Stomach smooth muscle (tissue), 2 donors: Measurements from ENCODE around the gene MROH2B.
"Not testable (repeated sequence)": the region's sequence is repeated elsewhere in the genome, so short reads cannot be mapped to it uniquely, and the experiment has no call there.

Experiments
- H3K27ac ChIP-seq: one replicate; pipeline ENCODE4 v1.7.0; 2013; ENCODE audit warnings: mild to moderate bottlenecking, low read length, inconsistent platforms
- H3K27me3 ChIP-seq, 2 donors: one replicate each; pipeline ENCODE4 v1.7.0; 2013; ENCODE audit warnings: low read length in 2 of 2; ENCODE audit not compliant: insufficient read depth in 2 of 2, control insufficient read depth in 1 of 2
- H3K36me3 ChIP-seq, 2 donors: one replicate each; pipeline ENCODE4 v1.7.0; 2013; ENCODE audit warnings: low read length in 2 of 2; ENCODE audit not compliant: control insufficient read depth in 2 of 2, insufficient read depth in 2 of 2
- H3K4me1 ChIP-seq: one replicate; pipeline ENCODE4 v1.7.0; 2013; ENCODE audit warnings: low read length; ENCODE audit not compliant: control insufficient read depth, insufficient read depth
- H3K4me3 ChIP-seq, 2 donors: one replicate each; pipeline ENCODE4 v1.7.0; 2013; ENCODE audit warnings: low read length in 2 of 2
- H3K9ac ChIP-seq, 2 donors: one replicate each; pipeline ENCODE4 v1.7.0; 2013; ENCODE audit warnings: low read length in 2 of 2, mild to moderate bottlenecking in 1 of 2
- H3K9me3 ChIP-seq, 2 donors: one replicate each; pipeline ENCODE4 v1.7.0; 2013; ENCODE audit warnings: low read length in 2 of 2; ENCODE audit not compliant: control insufficient read depth in 2 of 2
- donor health status: healthy.
- donor health status: Pancreatic carcinoma.

The MROH2B gene

DNA sequence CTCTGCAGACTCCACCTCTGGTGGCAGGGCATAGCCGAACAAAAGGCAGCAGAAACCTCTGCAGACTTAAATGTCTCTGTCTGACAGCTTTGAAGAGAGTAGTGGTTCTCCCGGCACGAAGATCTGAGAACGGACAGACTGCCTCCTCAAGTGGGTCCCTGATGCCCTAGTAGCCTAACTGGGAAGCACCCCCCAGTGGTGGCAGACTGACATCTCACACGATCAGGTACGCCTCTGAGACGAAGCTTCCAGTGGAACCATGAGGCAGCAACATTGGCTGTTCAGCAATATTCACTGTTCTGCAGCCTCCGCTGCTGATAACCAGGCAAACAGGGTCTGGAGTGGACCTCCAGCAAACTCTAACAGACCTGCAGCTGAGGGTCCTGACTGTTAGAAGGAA, 48.5 kb downstream of the MROH2B start:
- not testable (repeated sequence) for H3K36me3 ChIP-seq, H3K27me3 ChIP-seq, H3K9ac ChIP-seq, H3K4me1 ChIP-seq, H3K9me3 ChIP-seq, H3K27ac ChIP-seq, H3K4me3 ChIP-seq

GRCh38 chr5:41012318-41012717, 58.8 kb downstream of the MROH2B start:
- no peaks in the 10 kb centered on the region for H3K9me3 ChIP-seq
- no peak overlapping the region for H3K27ac ChIP-seq
- H3K4me3 ChIP-seq = no peak overlapping the region
- H3K27me3 ChIP-seq = no peaks in the 10 kb centered on the region
- H3K36me3 ChIP-seq = no peaks in the 10 kb centered on the region
- H3K9ac ChIP-seq = no peak overlapping the region
- no peaks in the 10 kb centered on the region for H3K4me1 ChIP-seq

DNA sequence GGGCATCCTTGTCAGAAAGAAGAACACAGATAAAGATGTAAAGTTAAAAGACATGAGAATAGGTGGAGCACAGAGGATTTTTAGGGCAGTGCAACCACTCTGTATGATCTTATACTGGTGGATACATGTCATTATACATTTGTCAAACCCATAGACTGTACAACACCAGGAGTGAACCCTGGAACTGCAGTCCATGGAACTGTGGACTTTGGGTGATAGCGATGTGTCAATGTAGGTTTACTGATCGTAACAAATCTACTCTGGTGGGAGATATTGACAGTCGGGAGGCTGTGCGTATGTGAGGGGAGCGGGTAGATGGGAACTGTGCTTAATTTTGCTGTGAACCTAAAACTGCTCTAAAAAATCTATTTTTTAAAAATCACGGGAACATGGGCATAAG, 60.6 kb downstream of the MROH2B start:
- H3K4me1 ChIP-seq = no peaks in the 10 kb centered on the region
- no peaks in the 10 kb centered on the region for H3K27me3 ChIP-seq
- no peaks in the 10 kb centered on the region for H3K36me3 ChIP-seq
- no peak overlapping the region for H3K9ac ChIP-seq
- no peak overlapping the region for H3K4me3 ChIP-seq
- H3K27ac ChIP-seq = no peak overlapping the region
- H3K9me3 ChIP-seq = peaks cover 0 to 2% of the 10 kb centered on the region in 2 donors

GRCh38 chr5:41009232-41009631, 61.9 kb downstream of the MROH2B start:
- Histone ChIP-seq H3K36me3 (no peaks in the 10 kb centered on the region), H3K9ac (no peak overlapping the region), H3K9me3 (peaks cover 0 to 2% of the 10 kb centered on the region in 2 donors), H3K4me3 (no peak overlapping the region), H3K27me3 (no peaks in the 10 kb centered on the region), H3K27ac (no peak overlapping the region), H3K4me1 (no peaks in the 10 kb centered on the region)

DNA sequence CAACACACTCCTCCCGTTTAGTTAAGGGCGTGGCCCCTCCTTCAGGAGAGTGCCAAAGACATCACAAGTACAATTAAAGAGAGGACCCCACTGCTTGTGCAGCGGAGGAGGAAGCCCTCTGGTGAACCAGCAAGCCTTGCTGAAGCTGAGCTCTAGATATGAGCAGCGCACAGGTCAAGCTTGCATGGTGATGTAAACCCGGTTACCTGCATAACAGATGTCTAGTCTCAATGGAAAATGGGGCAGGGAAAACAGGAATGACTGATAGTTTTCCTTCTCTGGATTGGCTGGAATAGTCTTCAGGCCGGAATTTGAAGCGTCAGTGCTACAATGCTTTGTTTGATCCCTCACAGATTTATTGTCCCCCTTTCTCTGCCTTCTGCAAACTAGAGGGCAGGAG, 66.2 kb downstream of the MROH2B start:
- Histone ChIP-seq H3K27ac (no peak overlapping the region), H3K4me1 (no peaks in the 10 kb centered on the region), H3K9ac (no peak overlapping the region), H3K36me3 (no peaks in the 10 kb centered on the region), H3K4me3 (no peak overlapping the region), H3K9me3 (peaks cover 0 to 2% of the 10 kb centered on the region in 2 donors), H3K27me3 (no peaks in the 10 kb centered on the region)

GRCh38 chr5:41003670-41004376, 67.3 kb downstream of the MROH2B start:
- no peaks in the 10 kb centered on the region for H3K4me1 ChIP-seq
- no peaks in the 10 kb centered on the region for H3K36me3 ChIP-seq
- H3K27me3 ChIP-seq = no peaks in the 10 kb centered on the region
- H3K4me3 ChIP-seq = no peak overlapping the region
- peaks cover 0 to 2% of the 10 kb centered on the region in 2 donors for H3K9me3 ChIP-seq
- H3K9ac ChIP-seq = no peak overlapping the region
- no peak overlapping the region for H3K27ac ChIP-seq

DNA sequence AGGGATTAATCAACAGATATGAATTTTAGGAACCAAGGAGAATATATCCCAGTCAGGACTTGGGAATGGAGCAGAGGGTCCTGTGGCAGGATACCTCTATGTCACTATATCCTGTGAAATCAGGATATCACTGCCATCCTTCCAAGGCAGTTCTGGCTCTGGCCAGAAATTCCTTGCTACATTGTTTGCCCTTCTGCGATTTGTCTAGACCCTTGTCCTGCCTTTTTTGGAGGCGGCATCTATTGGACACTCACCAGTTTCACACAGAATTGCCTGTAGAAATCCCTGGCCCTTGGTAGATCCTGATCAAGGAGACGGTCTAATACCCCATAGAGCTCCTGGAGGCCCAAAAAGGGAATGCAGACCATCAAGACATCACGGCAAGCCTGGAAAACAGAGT, 71.2 kb downstream of the MROH2B start:
- Histone ChIP-seq H3K4me1 (no peaks in the 10 kb centered on the region), H3K27me3 (no peaks in the 10 kb centered on the region), H3K4me3 (no peak overlapping the region)

GRCh38 chr5:40999142-40999541, 72.0 kb downstream of the MROH2B start:
- Histone ChIP-seq H3K27ac (no peak overlapping the region), H3K9me3 (no peaks in the 10 kb centered on the region), H3K36me3 (no peaks in the 10 kb centered on the region), H3K4me1 (no peaks in the 10 kb centered on the region), H3K4me3 (no peak overlapping the region), H3K9ac (no peak overlapping the region), H3K27me3 (no peaks in the 10 kb centered on the region)

More for the DNA sequence above, 71.2 kb downstream of the MROH2B start:
- Histone ChIP-seq H3K9ac (no peak overlapping the region), H3K36me3 (no peaks in the 10 kb centered on the region), H3K27ac (no peak overlapping the region), H3K9me3 (no peaks in the 10 kb centered on the region)

DNA sequence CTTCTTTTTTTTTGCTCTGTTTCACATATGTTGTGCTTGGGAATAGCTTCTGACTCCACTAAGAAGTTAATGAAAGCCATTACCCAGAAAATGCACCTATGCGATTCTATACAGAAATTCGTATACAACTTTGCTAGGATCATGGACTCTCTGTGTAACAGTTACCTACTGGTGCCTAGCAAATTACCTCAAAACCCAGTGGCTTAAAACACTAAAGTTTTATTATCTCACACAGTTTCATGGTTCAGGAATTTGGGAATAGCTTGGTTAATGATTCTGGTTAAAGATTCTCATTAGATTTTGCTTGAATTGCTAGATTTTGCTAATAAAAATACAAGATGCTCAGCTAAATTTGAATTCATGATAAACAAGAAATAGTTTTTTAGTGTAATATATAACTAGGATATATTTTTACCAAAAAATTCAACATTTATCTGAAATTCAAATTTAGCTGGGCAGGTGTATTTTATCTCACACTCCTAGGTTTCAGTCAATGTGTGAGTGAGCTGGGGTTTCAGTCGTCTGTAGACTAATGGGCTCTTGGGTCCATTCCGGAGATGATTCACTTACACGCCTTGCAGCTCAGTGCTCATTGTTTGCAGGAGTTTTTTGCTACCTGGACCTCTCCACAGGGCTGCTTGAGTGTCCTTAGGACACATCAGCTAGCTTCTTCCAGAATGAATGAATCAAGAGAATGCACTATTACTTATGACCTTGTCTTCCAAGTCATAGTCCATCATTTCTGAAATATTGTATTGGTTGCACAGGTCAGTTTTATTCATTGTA, 75.1 kb downstream of the MROH2B start:
- Histone ChIP-seq H3K4me1 (no peaks in the 10 kb centered on the region), H3K4me3 (no peak overlapping the region), H3K9ac (no peak overlapping the region), H3K36me3 (no peaks in the 10 kb centered on the region), H3K27ac (no peak overlapping the region), H3K9me3 (no peaks in the 10 kb centered on the region), H3K27me3 (no peaks in the 10 kb centered on the region)

DNA sequence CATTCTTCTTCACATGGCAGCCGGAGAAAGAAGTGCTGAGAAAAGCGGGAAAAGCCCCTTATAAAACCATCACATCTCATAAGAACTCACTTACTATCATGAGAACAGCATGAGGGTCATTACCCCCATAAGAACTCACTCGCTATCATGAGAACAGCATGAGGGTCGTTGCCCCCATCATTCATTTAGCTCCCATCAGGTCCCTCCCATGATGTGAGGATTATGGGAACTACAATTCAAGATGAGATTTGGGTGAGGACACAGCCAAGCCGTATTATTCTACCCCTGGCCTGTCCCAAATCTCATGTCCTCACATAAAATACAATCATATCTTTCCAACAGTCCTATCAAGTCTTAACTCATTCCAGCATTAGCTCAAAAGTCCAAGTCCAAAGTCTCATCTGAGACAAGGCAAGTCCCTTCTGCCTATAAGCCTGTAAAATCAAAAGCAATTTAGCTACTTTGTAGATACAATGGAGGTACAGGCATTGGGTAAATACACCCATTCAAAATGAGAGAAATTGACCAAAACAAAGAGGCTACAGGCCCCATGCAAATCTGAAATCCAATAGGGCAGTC, 79.1 kb downstream of the MROH2B start:
- H3K27ac ChIP-seq = peak overlapping the region; percentile 25

More for the DNA sequence above, 79.1 kb downstream of the MROH2B start:
- no peaks in the 10 kb centered on the region for H3K4me1 ChIP-seq
- no peaks in the 10 kb centered on the region for H3K27me3 ChIP-seq
- H3K36me3 ChIP-seq = no peaks in the 10 kb centered on the region
- H3K4me3 ChIP-seq = no peak overlapping the region
- no peak overlapping the region for H3K9ac ChIP-seq
- no peaks in the 10 kb centered on the region for H3K9me3 ChIP-seq
